ENCODE data around the gene LRP10. TPM values are rescaled to one million over a fixed set of nuclear protein-coding genes. Genes with fewer than 3 reads are reported as not detected.

LRP10 gene
- total and polyA plus RNA-seq, 4 donors, result 25.7 to 148 (median 94.0) TPM

DNA sequence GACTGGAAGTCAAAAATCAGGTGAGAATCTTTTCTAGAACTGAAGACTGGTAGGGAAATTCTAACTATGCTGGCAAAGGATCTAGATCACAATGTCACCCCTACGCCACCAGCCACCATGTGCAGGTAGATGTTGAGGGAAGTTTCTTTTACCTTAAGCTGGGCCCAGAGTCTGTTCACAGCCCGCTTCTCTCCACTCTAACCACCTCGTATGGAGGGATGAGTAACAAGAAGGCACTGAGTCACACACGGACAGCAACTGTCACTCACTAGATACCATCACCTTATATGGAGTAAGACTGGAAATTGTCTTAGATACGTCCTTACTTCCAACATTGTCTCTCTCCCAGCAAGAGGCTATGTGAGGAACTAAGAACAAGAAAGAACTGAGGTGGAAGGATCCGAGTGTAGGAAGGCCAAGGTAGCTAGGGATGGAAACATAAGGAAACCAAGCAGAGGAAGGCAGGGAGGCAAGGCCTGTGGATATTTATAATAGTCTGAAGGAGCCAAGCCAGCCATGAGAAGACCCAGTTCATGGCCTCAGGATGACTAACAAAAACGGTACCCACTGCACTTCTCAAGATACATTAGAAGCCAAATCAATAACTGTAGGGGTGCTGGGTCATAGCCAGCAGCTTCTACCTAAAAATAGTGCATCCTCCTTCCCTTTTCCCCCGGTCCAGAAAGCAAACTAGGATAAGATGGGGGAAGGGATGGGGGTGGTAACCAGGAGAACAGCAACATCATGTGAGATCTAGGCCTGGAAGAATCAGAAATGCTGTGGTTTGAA is 27.0 kb downstream of the LRP10 start:
- TF ChIP-seq, protein P1, sequence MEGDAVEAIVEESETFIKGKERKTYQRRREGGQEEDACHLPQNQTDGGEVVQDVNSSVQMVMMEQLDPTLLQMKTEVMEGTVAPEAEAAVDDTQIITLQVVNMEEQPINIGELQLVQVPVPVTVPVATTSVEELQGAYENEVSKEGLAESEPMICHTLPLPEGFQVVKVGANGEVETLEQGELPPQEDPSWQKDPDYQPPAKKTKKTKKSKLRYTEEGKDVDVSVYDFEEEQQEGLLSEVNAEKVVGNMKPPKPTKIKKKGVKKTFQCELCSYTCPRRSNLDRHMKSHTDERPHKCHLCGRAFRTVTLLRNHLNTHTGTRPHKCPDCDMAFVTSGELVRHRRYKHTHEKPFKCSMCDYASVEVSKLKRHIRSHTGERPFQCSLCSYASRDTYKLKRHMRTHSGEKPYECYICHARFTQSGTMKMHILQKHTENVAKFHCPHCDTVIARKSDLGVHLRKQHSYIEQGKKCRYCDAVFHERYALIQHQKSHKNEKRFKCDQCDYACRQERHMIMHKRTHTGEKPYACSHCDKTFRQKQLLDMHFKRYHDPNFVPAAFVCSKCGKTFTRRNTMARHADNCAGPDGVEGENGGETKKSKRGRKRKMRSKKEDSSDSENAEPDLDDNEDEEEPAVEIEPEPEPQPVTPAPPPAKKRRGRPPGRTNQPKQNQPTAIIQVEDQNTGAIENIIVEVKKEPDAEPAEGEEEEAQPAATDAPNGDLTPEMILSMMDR (IDR thresholded peaks at IDR 0.05; ENCODE audit: control extremely low read depth, extremely low read depth), result no peak
- DNase-seq (no peak), ATAC-seq (ENCODE audit: insufficient read depth, low FRiP score) (no peak)
- Histone ChIP-seq H3K27ac (ENCODE audit: low read depth in 1 of 2, low read length in 1 of 2) (peak overlapping the region in 1 of 2 donors; percentile 6), H3K9ac (ENCODE audit: insufficient read depth in 1 of 2, low read length in 2 of 2) (no peak overlapping the region), H3K27me3 (ENCODE audit: control insufficient read depth in 3 of 3, insufficient read depth in 3 of 3, low read length in 2 of 3) (no peaks in the 10 kb centered on the region), H3K36me3 (ENCODE audit: control insufficient read depth in 4 of 4, insufficient read depth in 4 of 4, low read length in 4 of 4) (peaks cover 20 to 30% (median 24%) of the 10 kb centered on the region in 4 donors), H3K4me3 (no peak overlapping the region), H3K4me1 (ENCODE audit: control insufficient read depth in 5 of 5, insufficient read depth in 5 of 5, low read length in 5 of 5) (peaks cover 3 to 12% (median 10%) of the 10 kb centered on the region in 5 donors), H3K9me3 (ENCODE audit: control insufficient read depth in 4 of 4, insufficient read depth in 3 of 4, low read length in 3 of 4) (no peaks in the 10 kb centered on the region)
- WGBS, 2 donors, result 70 to 73% methylated on average over 8 of the region's 8 CpGs

DNA sequence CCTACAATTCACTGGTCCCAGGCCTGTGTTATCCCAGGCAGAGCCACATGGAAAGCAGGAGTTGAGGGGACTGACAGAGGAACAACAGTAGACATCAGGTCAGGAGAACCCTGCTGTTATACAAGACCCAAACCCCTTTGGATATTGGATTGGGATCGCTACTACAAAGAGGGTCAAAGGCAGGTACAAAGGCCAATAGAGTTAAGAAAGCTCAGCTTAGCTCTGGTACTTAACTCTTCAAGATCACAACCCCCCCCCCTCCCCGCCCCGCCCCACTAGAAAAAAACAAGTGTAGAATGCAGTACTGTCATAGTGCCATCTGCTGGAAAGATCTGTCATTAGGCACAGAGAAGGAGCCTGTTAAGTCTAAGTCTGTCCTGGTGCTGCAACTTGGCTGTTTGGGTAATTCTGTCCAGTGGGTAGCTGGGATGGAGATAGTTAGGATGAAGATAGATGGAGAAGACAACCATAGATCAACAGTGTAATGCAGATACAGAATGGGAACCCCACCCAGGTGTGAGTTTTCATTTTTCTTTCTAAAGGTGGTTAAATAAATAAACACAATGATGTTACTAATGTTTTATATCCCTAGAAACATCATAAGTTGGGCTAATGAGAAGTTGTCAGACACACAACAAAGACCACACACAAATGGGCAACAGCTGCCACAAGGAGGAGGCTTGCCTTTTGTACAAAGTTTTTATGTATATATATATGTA is 28.7 kb downstream of the LRP10 start:
- Histone ChIP-seq H3K4me3 (no peak overlapping the region), H3K36me3 (ENCODE audit: control insufficient read depth in 4 of 4, insufficient read depth in 4 of 4, low read length in 4 of 4) (peaks cover 32 to 47% (median 37%) of the 10 kb centered on the region in 4 donors), H3K9me3 (ENCODE audit: control insufficient read depth in 4 of 4, insufficient read depth in 3 of 4, low read length in 3 of 4) (no peaks in the 10 kb centered on the region), H3K4me1 (ENCODE audit: control insufficient read depth in 5 of 5, insufficient read depth in 5 of 5, low read length in 5 of 5) (peaks cover 3 to 12% (median 10%) of the 10 kb centered on the region in 5 donors), H3K27ac (ENCODE audit: low read depth in 1 of 2, low read length in 1 of 2) (no peak overlapping the region), H3K27me3 (ENCODE audit: control insufficient read depth in 3 of 3, insufficient read depth in 3 of 3, low read length in 2 of 3) (no peaks in the 10 kb centered on the region), H3K9ac (ENCODE audit: insufficient read depth in 1 of 2, low read length in 2 of 2) (no peak overlapping the region)
- 40 to 65% methylated on average over 3 of the region's 3 CpGs for WGBS, 2 donors
- ATAC-seq (ENCODE audit: insufficient read depth, low FRiP score) (no peak), DNase-seq (peak; percentile 65 to 73 (median 71))
- TF ChIP-seq, protein P1 (IDR thresholded peaks at IDR 0.05; ENCODE audit: control extremely low read depth, extremely low read depth), result peak; percentile 11

DNA sequence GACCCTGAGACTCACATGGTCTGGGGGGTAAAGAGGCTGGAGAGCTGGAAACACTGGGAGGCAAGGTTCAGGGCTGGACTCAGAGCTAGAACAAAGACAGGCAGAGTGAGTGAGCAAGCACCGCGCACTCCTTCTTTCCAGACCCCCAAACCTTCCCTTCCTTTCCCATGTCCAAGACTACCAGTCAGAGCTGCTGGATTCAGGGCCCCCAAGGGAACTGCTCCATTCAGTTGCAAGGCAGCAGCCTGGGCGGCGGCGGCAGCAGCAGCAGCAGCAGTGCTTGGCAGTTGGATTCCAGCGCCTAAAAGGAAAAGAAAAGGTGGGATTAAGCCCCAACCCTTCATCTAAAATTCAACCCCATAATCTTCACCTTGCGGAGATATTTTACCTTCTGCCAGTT is 30.3 kb downstream of the LRP10 start:
- Histone ChIP-seq H3K36me3 (ENCODE audit: control insufficient read depth in 4 of 4, insufficient read depth in 4 of 4, low read length in 4 of 4) (peaks cover 44 to 62% (median 48%) of the 10 kb centered on the region in 4 donors), H3K27ac (ENCODE audit: low read depth in 1 of 2, low read length in 1 of 2) (no peak overlapping the region), H3K9ac (ENCODE audit: insufficient read depth in 1 of 2, low read length in 2 of 2) (no peak overlapping the region), H3K9me3 (ENCODE audit: control insufficient read depth in 4 of 4, insufficient read depth in 3 of 4, low read length in 3 of 4) (no peaks in the 10 kb centered on the region), H3K4me1 (ENCODE audit: control insufficient read depth in 5 of 5, insufficient read depth in 5 of 5, low read length in 5 of 5) (peaks cover 0 to 5% (median 2%) of the 10 kb centered on the region in 5 donors), H3K4me3 (no peak overlapping the region), H3K27me3 (ENCODE audit: control insufficient read depth in 3 of 3, insufficient read depth in 3 of 3, low read length in 2 of 3) (no peaks in the 10 kb centered on the region)
- ATAC-seq (ENCODE audit: insufficient read depth, low FRiP score) (no peak), DNase-seq (no peak)
- 92 to 98% methylated on average over 7 of the region's 7 CpGs for WGBS, 2 donors
- TF ChIP-seq, protein P1 (IDR thresholded peaks at IDR 0.05; ENCODE audit: control extremely low read depth, extremely low read depth), result no peak
